GM08714 (cell line): ENCODE data around the gene TIGD3.

Experiments used
- H3K4me3 ChIP-seq: fragments of 200-500 bp; sonication (Bioruptor generic); 2 replicates; pipeline ENCODE4 v1.5.1; 2014; ENCODE audit warnings: mild to moderate bottlenecking, low read length, inconsistent platforms
- ZNF274 ChIP-seq: IDR thresholded peaks from 2 replicates; pipeline ENCODE4 v1.6.1; 2012; ENCODE audit warnings: mild to moderate bottlenecking, low read depth, low read length

TIGD3 gene

DNA sequence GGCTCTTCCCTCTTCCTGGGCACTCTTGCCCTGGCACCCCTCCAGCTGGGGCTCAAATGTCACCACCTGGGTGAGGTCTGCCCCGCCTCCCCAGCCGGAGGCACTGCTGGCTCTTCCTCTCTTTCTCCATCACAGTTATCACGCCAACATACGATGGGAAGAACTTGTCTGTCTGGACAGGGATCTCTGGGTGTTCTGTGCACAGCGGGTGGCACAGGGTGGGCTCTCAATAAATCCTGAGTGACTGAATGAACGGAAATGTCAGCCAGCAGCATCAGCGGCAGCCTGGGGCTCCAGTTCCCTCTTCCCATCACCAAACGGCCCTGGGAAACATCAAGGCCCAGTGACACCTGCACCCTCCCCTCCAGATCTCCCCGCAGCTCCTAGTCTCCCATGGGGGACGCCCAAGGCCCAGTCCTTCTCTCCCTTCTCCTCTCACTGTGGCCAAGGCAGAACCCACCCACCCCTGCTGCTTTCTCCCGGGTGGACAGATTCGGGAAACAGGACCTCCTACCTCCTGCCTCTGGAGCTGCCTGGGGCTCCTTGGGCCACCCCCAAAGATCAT, 28.3 kb downstream of the TIGD3 start:
- peak overlapping the region; percentile 51; the same call in 1 of the 2 replicates for H3K4me3 ChIP-seq
- no peak for TF ChIP-seq ZNF274

DNA sequence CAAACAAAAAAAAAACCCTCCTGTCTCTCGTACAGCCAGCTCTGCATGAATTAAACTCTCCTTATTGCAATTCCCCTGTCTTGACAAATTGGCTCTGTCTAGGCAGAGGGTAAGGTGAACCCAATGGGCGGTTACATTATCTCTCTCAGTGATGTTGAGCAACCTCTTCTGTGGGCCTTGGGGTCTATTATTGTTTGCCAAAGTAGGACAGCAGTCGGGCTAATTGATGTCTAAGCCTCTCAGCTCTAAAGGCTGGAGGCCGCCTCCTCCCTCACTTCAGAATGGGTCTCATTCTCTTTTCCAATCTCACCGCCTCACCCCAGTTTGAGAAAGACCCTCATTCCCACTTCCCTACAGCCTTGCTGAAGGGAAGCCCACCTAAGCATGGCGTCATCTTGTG, 29.2 kb downstream of the TIGD3 start:
- TF ChIP-seq ZNF274, result no peak
- no peak overlapping the region for H3K4me3 ChIP-seq

DNA sequence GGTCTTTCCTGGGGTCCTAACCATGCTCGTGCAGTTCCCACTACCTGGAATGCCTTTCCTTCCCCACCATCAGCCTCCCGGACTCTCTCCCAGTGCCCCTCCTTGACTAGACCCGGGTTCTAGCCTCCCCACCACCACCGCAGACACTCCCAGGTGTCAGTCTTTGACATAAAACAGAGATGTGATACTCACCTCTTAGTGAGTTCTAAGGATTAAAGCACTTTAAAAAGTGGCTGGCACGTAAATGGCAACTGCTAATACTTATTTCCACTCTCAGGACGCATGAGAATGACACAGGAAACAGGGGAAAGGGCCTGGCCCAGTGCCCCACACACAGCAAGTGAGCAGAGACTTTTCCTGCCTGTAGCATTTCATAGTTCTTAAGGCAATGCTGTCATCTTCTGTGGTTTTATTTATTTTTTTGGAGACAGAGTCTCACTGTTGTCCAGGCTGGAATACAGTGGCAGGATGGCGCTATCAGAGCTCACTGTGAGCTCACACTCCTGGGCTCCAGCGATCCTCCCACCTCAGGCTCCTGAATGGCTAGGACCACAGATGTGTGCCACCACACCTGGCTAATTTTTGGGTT, 29.8 kb downstream of the TIGD3 start:
- H3K4me3 ChIP-seq, result no peak overlapping the region
- TF ChIP-seq ZNF274, result no peak

DNA sequence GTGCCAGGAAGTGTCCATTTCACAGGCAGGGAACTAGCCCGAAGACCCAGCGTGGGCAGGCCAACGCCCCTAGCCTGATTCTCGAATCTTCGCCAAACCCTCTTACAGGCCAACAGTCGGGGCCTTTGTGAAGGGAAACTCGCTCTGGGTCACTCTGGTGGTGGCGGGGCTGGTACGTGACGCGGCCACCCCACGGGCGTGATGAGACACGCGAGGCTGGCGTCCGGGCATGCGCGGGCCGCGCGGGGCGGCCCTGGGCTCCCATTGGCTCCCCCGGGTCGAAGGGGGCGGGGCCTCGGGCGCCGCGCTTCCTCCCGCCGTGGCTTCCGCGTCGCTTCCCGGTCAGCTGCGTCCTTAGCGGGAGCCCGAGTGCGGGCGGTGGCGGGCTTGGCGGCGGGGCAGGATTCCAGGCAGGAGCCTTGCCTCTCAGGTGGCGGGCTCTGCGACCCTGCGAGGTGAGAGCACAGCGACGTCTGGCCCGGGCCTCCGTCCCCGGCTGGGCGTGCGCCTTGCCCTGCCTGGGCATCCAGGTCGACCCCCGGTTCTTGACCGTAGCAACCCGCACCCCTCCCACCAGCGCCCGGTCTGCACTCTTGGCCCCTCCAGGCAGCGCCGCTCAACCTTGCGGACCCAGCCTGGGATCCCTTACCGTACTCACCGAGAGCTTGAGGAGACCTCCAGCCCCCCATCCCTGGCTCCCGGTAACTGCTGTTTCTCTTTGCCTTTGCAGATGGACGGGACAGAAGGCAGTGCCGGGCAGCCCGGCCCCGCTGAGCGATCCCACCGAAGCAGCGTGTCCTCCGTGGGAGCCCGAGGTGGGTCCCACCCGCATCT, 32.0 kb downstream of the TIGD3 start, which contains the start of gene FRMD8:
TSS of gene FRMD8 (plus strand) at position 331 of the 834 bp plus-strand sequence. CDS start at position 731, 400 bp downstream.
- peak within 1 kb of the TSS; percentile 74 for H3K4me3 ChIP-seq
- no peak for TF ChIP-seq ZNF274

DNA sequence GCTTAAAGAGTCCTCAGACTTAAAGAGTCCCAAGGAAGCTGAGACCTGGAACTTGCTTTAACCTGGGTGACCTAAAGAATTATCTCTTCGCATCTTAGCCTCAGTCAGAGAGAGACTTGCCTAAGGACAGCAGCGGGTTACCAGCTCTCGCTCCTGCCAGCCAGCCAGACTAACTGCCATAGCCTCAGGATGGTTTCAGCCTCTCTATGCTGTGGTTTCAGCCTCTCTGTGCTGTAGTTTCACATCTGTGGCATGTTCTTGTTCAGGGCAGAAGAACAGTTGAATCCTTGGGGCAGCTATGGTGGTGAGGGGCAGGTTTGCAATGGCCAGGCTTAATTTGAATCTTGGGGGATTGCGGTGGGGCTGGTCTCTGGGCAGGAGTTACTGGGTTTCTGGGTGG, 34.2 kb downstream of the TIGD3 start:
- no peak overlapping the region; the same call in 1 of the 2 replicates for H3K4me3 ChIP-seq
- TF ChIP-seq ZNF274, result no peak

DNA sequence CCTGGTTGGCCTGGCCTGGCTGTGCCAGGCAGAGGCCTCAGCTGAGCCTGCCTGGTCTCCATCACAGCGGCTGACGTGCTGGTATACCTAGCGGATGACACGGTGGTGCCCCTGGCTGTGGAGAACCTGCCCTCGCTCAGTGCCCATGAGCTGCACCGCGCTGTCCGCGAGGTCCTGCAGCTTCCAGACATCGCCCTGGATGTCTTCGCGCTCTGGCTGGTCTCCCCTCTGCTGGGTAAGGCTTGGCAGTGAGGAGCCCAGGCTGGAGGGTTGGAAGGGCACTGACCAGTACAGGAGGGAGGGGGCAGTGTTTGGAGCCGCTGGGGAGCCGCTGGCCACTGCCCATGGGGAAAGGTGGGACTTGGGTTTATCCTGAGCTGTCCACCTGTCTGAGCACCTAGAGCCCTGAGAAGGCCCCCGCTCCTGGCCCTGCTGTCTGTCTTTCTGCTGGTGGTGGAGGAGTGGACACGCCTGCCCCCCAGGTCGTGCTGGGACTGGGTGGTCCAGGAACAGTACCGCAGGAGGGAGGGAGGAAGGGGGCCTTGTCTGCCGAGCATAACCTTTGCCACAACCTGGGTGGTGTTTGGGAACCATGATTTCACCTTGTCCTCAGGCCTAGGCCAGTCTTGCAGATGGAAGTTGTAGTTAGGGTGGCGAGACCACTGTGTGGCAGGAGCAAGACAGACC, 34.9 kb downstream of the TIGD3 start:
- H3K4me3 ChIP-seq, result no peak overlapping the region
- no peak for TF ChIP-seq ZNF274

DNA sequence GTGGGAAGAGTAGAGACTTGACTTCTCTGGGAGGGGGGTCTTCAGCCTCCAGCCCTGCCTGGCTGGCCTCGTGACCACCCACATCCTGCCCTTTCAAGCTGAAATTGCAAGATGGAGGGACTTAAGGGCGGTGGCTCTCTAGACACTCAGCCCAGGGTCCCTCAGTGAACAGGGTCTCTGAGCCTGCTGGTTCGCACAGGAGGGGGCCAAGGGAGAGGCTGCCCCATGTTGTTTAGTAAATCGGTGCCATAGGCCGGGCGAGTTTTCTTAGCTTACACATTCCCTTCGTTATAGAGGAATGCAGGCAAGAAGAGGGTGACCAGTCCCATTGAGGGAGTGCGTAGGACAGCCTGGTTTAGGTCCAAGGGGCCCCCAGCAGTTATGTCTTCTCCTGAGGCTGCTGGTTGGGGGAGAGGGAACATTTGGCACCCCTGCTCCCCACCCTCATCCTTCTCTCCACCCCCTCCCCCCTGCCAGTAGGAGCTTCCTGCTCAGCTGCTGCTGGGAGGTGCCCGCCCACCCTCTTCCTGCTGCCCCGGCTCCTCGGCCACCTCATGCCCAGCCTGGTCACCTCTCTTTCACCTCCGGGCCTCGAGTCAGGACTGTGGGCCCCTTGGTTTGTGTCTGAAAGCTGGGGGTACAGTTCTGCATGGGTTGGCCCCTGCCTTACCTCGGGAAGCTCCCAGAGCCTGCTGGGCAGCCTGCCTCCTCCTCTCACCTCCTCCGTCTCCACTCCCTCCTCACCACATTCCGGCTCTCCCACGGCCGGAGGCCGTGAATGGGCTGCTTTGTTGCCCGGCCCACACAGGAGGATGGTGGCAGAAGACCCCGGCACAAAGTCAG, 35.8 kb downstream of the TIGD3 start:
- no peak for TF ChIP-seq ZNF274
- no peak overlapping the region for H3K4me3 ChIP-seq

DNA sequence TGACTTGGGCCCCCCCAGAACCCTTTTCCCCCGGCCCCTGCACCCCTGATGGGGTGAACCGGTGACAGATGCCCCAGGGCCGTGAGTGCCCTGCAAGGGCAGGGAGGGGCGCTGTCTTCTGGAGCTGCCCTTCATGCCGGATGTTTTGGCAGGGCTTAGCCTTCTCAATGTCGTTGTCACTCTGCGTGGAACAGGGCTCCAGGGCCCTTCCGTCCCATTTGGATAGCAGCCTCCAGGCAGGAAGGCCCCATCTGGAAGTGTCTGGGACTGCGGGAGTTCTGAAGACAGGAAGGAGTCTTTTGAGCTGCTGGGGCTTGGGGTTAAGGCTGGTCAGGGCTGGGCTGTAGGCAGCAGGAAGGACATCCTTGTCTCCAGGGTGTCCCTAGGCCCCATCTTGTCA, 36.4 kb downstream of the TIGD3 start:
- TF ChIP-seq ZNF274, result no peak
- no peak overlapping the region for H3K4me3 ChIP-seq

DNA sequence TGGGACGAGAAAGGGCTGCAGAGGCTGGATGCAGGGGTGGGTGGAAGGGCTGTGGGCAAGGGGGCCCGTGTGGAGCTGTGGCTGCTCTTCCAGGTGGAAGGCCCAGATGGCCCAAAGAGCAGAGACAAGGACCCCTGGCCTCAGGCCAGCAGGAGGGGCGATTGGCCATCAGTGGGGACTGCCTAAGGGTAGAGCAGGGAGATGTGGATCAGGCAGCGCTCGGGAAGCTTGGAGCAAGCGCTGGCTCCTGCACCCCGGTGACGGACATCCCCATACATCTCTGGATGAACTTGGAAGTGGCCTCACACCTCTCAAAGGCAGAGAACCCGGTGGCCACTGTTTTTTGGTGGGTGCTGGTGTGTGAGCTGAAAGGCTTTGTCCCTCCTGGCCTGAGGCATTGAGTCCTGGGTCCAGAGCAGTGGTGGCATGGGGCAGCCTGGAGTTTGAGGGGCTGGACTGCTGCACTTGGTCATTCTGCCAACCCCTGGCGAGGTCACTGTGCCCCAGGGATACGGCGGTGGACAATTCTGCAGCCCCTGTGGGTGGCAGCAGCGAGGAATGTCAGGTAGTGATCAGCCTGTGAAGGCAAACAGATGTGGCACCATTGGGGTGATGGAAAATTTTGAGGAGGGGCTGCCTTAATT, 37.8 kb downstream of the TIGD3 start:
- no peak overlapping the region for H3K4me3 ChIP-seq
- no peak for TF ChIP-seq ZNF274

DNA sequence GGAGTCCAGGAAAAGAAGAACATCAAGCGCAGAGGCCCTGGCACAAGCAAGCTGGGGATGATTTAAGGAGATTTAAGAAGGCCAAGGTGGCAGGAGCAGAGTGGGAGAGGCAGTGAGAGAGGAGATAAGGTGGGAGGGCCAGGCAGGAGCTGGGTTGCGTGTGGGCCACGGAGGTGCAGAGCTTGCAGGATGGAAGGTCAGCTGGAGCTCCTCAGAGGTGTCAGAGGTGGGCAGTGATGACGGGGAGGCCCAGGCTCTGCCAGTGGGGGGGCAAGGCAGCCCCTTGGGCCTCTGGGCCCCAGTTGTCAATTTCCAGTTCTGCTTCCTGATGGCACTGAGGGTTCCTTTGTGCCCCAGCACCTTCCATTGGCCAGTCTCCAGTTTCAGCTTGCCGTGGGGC, 38.3 kb downstream of the TIGD3 start:
- no peak overlapping the region for H3K4me3 ChIP-seq
- no peak for TF ChIP-seq ZNF274

DNA sequence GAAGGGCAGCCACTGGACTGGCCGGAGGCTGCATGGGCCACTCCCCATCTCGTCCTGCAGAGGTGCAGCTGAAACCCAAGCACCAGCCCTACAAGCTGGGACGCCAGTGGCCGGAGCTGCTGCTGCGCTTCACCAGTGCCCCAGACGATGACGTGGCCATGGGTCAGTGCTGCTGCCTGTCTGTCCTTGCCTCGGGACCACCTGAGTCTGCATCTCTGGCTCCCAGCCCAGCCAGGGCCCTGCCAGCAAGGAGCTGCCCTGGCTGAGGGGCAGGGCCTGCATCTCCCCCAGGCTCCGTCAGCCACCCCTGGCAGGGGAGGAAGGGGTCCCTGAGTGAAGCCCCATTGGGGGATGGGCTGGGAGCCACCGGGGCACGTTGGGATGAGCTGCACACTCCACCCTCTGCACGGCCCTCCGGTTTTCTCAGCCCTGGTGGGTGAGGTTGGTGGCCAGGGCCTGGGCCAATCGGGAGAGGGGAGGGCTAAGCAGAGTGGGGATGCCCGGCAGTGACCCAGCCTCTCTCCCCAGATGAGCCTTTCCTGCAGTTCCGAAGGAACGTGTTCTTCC, 39.0 kb downstream of the TIGD3 start:
- no peak overlapping the region for H3K4me3 ChIP-seq
- no peak for TF ChIP-seq ZNF274

DNA sequence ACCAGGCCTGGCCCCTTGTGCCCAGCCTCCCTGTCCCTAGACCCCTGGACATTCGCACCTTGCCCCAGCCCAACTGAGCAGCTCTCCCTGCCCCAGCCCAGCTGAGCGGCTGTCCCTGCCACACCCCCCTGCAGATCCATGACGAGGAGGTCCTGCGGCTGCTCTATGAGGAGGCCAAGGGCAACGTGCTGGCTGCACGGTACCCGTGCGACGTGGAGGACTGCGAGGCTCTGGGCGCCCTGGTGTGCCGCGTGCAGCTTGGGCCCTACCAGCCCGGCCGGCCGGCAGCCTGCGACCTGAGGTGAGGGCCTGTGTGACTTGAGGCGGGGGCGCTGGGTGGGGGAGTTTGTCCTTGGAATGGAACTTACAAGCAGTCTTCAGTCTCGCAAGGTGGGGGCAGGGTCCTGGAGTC, 39.6 kb downstream of the TIGD3 start:
- TF ChIP-seq ZNF274, result no peak
- no peak overlapping the region for H3K4me3 ChIP-seq
